GM18951 (cell line): ENCODE results near the gene PLCD1.
"Not testable (repeated sequence)": the region's sequence is repeated elsewhere in the genome, so short reads cannot be mapped to it uniquely, and the experiment has no call there.

Experiments
- POLR2A ChIP-seq: IDR thresholded peaks from 4 replicates; pipeline ENCODE4 v1.6.1; 2011; ENCODE audit warnings: mild to moderate bottlenecking; ENCODE audit not compliant: insufficient read length, insufficient read depth; ENCODE audit errors: extremely low read depth
- in situ Hi-C: fragments of 300-500 bp; cut with MboI; formaldehyde crosslinking; loops from one replicate; pipeline ENCODE4 v1.12.0; 2022; ENCODE audit warnings: low sequenced_read_pairs, mixed read lengths, inconsistent platforms; ENCODE audit not compliant: unreplicated experiment

Gene PLCD1

GRCh38 chr3:38029400-38030125 is at the start of gene PLCD1:
TSS of gene PLCD1 (minus strand) at chr3:38029642. CDS start at chr3:38029539, 103 bp downstream.
- in situ Hi-C loops: no loop called here
- TF ChIP-seq POLR2A: no peak

DNA sequence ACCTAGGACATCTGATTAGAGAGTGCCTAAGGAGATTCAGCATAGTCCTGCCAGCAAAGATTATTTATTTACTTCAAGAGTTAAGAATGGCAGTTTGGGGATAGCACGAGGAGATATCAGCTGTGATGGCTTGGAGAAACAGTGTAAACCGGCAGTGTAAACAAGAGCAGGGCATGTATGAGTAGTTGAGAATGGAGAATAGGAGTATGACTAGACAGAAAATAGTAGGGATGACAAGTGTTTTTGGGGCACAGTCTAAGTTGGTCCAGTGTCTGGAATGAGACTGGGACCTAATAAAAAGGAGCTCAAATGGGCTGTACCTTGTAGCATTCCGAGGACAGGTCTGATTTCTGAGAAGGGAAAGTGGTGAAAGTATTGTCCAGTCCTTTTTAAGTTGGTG is 47.6 kb upstream of the PLCD1 start:
- in situ Hi-C loops: not testable (repeated sequence)

GRCh38 chr3:38070013-38070412 is 40.6 kb upstream of the PLCD1 start:
- TF ChIP-seq POLR2A: no peak
- in situ Hi-C loops: no loop called here

- no peak for TF ChIP-seq POLR2A
- in situ Hi-C loops: no loop called here
These were observed 38.2 kb upstream of the PLCD1 start for GRCh38 chr3:38067508-38068233.

DNA sequence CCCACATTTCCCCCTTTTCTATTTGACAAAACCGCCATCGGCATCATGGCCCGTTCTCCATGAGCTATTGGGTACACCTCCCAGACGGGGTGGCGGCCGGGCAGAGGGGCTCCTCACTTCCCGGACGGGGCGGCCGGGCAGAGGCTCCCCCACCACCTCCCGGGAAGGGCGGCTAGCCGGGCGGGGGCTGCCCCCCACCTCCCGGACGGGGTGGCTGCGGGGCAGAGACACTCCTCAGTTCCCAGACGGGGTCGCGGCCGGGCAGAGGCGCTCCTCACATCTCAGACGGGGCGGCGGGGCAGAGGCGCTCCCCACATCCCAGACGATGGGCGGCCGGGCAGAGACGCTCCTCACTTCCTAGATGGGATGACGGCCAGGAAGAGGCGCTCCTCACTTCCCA is 35.0 kb upstream of the PLCD1 start:
- in situ Hi-C loops: not testable (repeated sequence)

- in situ Hi-C loops: no loop called here
- no peak for TF ChIP-seq POLR2A
These were observed 33.4 kb upstream of the PLCD1 start for GRCh38 chr3:38062809-38063208.

DNA sequence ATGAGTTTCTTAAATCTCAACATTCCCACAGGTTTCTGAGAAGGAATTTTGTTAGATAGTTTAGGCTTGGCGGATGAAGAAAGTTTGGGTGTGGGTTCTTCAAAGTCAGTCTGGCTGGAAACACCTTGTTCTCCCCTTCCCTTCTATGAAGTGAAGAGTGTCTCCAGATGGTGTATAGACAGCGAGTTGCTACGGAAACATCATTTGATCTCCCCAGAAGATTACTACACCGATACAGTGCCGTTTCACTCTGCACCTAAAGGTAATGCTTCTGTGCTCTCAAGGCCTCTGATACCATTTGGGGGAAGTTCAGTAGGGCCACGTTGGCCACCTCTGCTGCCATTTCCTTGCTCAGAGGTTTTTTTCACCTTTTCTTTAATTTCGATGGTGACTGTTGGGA is 30.1 kb upstream of the PLCD1 start:
- no peak for TF ChIP-seq POLR2A

DNA sequence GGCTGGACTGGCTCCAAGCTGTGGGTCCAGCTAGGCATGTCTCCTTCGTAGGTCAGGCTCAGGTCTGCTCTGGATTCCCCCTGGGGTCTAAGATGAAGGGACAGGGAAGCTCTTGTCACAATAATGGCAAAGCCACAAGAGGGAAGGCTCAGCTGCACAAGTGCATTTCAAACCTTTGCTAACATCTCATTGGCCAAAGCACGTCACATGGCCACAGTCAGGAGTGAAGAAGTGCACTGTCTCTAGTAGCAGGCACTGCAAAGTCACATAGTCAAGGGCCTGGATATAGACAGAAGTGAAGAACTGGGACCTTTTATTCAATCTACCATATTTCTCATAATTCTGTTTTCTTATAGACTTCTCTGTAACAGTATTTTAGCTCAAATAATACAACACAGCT is 29.7 kb upstream of the PLCD1 start:
- in situ Hi-C loops: no loop called here

More for the DNA sequence above, 30.1 kb upstream of the PLCD1 start:
- in situ Hi-C loops: no loop called here

GRCh38 chr3:38054499-38055001 is 25.1 kb upstream of the PLCD1 start:
- no peak for TF ChIP-seq POLR2A
- in situ Hi-C loops: no loop called here

More for the DNA sequence above, 29.7 kb upstream of the PLCD1 start:
- no peak for TF ChIP-seq POLR2A

GRCh38 chr3:38053813-38054498 is 24.5 kb upstream of the PLCD1 start:
- in situ Hi-C loops: not testable (repeated sequence)

- in situ Hi-C loops: not testable (repeated sequence)
These were observed 23.8 kb upstream of the PLCD1 start for GRCh38 chr3:38053286-38053685.

- in situ Hi-C loops: no loop called here
- TF ChIP-seq POLR2A: no peak
These were observed 21.7 kb upstream of the PLCD1 start for GRCh38 chr3:38051131-38051530.

DNA sequence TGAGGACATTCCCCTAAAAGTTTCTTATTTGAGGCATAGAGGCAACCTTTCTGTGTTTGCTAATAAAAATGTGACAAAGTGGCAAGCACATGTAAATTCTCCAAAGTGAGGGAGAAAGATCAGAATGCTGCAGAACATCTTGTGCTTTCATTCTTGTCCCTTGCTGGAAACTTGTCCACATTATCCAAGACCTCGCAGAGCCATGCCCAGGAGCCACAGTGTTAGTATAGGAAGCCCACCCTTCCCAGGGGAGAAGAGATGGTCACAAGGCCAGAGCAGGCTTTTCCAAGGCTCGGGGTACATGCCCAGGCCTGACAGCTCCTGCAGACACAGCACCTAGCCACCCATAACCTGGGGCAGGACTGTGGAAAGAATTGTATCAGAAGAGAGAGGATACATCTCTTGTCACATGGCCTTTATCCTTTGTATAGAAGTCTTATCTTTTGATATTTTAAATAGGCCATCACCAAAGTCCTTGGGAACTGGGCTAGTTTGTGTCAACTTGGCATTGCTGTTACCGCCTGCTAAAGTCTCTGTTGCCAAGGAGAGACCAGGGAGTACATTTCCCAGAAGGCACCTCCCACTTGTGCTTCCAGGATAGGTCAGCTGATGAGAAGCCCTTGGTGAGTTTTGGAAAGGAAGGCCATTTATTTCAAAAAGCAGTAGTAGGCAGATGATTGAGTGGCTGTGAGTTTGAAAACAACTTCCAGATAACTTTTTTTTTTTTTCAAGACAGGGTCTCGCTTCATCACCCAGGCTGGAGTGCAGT is 20.1 kb upstream of the PLCD1 start:
- no peak for TF ChIP-seq POLR2A
- in situ Hi-C loops: no loop called here

GRCh38 chr3:38047896-38048295 is 18.5 kb upstream of the PLCD1 start:
- no peak for TF ChIP-seq POLR2A
- in situ Hi-C loops: no loop called here
